ENCODE results near the gene AOPEP. TPM values are rescaled to one million over a fixed set of nuclear protein-coding genes. Genes with fewer than 3 reads are reported as not detected.
"Not testable (repeated sequence)": the region's sequence is repeated elsewhere in the genome, so short reads cannot be mapped to it uniquely, and the experiment has no call there.

Gene AOPEP
- total and polyA plus RNA-seq, 2 donors (not counting 1 experiment from before 2014, with no cell fraction given): 66.1 to 94.1 TPM

DNA sequence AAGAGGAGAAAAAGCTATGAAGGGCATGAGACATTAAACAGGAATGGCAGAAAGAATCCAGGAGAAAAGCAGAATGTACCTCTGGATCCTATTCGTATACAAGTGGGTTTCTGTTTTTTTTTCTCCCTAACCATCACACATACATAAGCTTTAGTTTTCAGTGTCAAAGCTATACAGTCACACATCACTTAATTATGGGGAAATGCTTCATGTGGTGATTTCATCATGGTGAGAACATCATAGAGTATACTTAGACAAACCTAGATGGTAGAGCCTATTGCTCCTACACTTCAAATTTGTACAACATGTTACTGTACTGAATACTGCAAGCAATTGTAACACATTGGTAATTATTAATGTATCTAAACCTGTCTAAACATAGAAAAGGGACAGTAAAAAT is 290.6 kb downstream of the AOPEP start:
- Histone ChIP-seq H3K9ac (ENCODE audit: insufficient read depth, low read length) (no peak overlapping the region), H3K36me3 (ENCODE audit: control insufficient read depth, insufficient read depth, low read length) (peaks cover 3% of the 10 kb centered on the region)
- peak; percentile 56 to 57 for DNase-seq (ENCODE audit: low read depth in 2 of 2)

GRCh38 chr9:95017661-95018060 is 291.2 kb downstream of the AOPEP start:
- peak overlapping the region; percentile 22 for H3K9ac ChIP-seq (ENCODE audit: insufficient read depth, low read length)
- no peaks in the 10 kb centered on the region for H3K27me3 ChIP-seq (ENCODE audit: control insufficient read depth, insufficient read depth, low read length)
- H2AFZ ChIP-seq (ENCODE audit: low read length): no peak overlapping the region
- no peak overlapping the region for H3K4me3 ChIP-seq (replicated peaks in 1 of 4; ENCODE audit: control extremely low read depth in 1 of 4, insufficient read depth in 1 of 4, low read depth in 3 of 4, low read length in 4 of 4)
- peaks cover 3% of the 10 kb centered on the region for H3K36me3 ChIP-seq (ENCODE audit: control insufficient read depth, insufficient read depth, low read length)
- H3K4me1 ChIP-seq (ENCODE audit: control insufficient read depth, extremely low read depth, insufficient read depth, low read length): peaks cover 20% of the 10 kb centered on the region
- peak in 1 of 2 donors; percentile 36 for DNase-seq (ENCODE audit: low read depth in 2 of 2)
- peaks cover 68% of the 10 kb centered on the region for H3K79me2 ChIP-seq (ENCODE audit: control insufficient read depth, insufficient read depth, low read length)
- no peaks in the 10 kb centered on the region for H4K20me1 ChIP-seq (ENCODE audit: control insufficient read depth, extremely low read depth, insufficient read depth, low read length)
- H3K27ac ChIP-seq (ENCODE audit: insufficient read depth, low read length): peak overlapping the region; percentile 81
- TF ChIP-seq, protein P1, sequence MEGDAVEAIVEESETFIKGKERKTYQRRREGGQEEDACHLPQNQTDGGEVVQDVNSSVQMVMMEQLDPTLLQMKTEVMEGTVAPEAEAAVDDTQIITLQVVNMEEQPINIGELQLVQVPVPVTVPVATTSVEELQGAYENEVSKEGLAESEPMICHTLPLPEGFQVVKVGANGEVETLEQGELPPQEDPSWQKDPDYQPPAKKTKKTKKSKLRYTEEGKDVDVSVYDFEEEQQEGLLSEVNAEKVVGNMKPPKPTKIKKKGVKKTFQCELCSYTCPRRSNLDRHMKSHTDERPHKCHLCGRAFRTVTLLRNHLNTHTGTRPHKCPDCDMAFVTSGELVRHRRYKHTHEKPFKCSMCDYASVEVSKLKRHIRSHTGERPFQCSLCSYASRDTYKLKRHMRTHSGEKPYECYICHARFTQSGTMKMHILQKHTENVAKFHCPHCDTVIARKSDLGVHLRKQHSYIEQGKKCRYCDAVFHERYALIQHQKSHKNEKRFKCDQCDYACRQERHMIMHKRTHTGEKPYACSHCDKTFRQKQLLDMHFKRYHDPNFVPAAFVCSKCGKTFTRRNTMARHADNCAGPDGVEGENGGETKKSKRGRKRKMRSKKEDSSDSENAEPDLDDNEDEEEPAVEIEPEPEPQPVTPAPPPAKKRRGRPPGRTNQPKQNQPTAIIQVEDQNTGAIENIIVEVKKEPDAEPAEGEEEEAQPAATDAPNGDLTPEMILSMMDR (conservative IDR thresholded peaks at IDR 0.05 in 1 of 2, IDR thresholded peaks at IDR 0.05 in 1 of 2; ENCODE audit: low read depth in 1 of 2, low read length in 2 of 2): no peak
- TF ChIP-seq EZH2 (IDR thresholded peaks at IDR 0.05; ENCODE audit: low read length, missing control alignments): no peak
- H3K4me2 ChIP-seq (ENCODE audit: extremely low read depth, insufficient read depth, low read length): no peak overlapping the region
- no peaks in the 10 kb centered on the region for H3K9me3 ChIP-seq (ENCODE audit: control insufficient read depth, insufficient read depth, low read depth, low read length)

More for the DNA sequence above, 290.6 kb downstream of the AOPEP start:
- Histone ChIP-seq H3K4me2 (ENCODE audit: extremely low read depth, insufficient read depth, low read length) (no peak overlapping the region), H2AFZ (ENCODE audit: low read length) (no peak overlapping the region), H3K9me3 (ENCODE audit: control insufficient read depth, insufficient read depth, low read depth, low read length) (no peaks in the 10 kb centered on the region), H4K20me1 (ENCODE audit: control insufficient read depth, extremely low read depth, insufficient read depth, low read length) (no peaks in the 10 kb centered on the region), H3K4me1 (ENCODE audit: control insufficient read depth, extremely low read depth, insufficient read depth, low read length) (peaks cover 19% of the 10 kb centered on the region), H3K4me3 (replicated peaks in 1 of 4; ENCODE audit: control extremely low read depth in 1 of 4, insufficient read depth in 1 of 4, low read depth in 3 of 4, low read length in 4 of 4) (no peak overlapping the region), H3K79me2 (ENCODE audit: control insufficient read depth, insufficient read depth, low read length) (peaks cover 71% of the 10 kb centered on the region), H3K27me3 (ENCODE audit: control insufficient read depth, insufficient read depth, low read length) (no peaks in the 10 kb centered on the region), H3K27ac (ENCODE audit: insufficient read depth, low read length) (peak overlapping the region; percentile 81)
- TF ChIP-seq, protein P1 (conservative IDR thresholded peaks at IDR 0.05 in 1 of 2, IDR thresholded peaks at IDR 0.05 in 1 of 2; ENCODE audit: low read depth in 1 of 2, low read length in 2 of 2): no peak
- TF ChIP-seq EZH2 (IDR thresholded peaks at IDR 0.05; ENCODE audit: low read length, missing control alignments): no peak

GRCh38 chr9:95018099-95018936 is 291.8 kb downstream of the AOPEP start:
- Histone ChIP-seq H3K9ac (ENCODE audit: insufficient read depth, low read length) (no peak overlapping the region), H3K27ac (ENCODE audit: insufficient read depth, low read length) (peak overlapping the region; percentile 81), H3K27me3 (ENCODE audit: control insufficient read depth, insufficient read depth, low read length) (no peaks in the 10 kb centered on the region), H3K4me1 (ENCODE audit: control insufficient read depth, extremely low read depth, insufficient read depth, low read length) (peaks cover 26% of the 10 kb centered on the region), H3K79me2 (ENCODE audit: control insufficient read depth, insufficient read depth, low read length) (peaks cover 69% of the 10 kb centered on the region), H3K4me2 (ENCODE audit: extremely low read depth, insufficient read depth, low read length) (peak overlapping the region; percentile 69), H3K36me3 (ENCODE audit: control insufficient read depth, insufficient read depth, low read length) (peaks cover 3% of the 10 kb centered on the region), H2AFZ (ENCODE audit: low read length) (no peak overlapping the region), H3K9me3 (ENCODE audit: control insufficient read depth, insufficient read depth, low read depth, low read length) (no peaks in the 10 kb centered on the region), H4K20me1 (ENCODE audit: control insufficient read depth, extremely low read depth, insufficient read depth, low read length) (no peaks in the 10 kb centered on the region), H3K4me3 (replicated peaks in 1 of 4; ENCODE audit: control extremely low read depth in 1 of 4, insufficient read depth in 1 of 4, low read depth in 3 of 4, low read length in 4 of 4) (peak overlapping the region in 2 of 4 experiments; percentile 8 to 17)
- DNase-seq (ENCODE audit: low read depth in 2 of 2): peak; percentile 92 to 97
- no peak for TF ChIP-seq EZH2 (IDR thresholded peaks at IDR 0.05; ENCODE audit: low read length, missing control alignments)
- TF ChIP-seq, protein P1 (conservative IDR thresholded peaks at IDR 0.05 in 1 of 2, IDR thresholded peaks at IDR 0.05 in 1 of 2; ENCODE audit: low read depth in 1 of 2, low read length in 2 of 2): no peak

DNA sequence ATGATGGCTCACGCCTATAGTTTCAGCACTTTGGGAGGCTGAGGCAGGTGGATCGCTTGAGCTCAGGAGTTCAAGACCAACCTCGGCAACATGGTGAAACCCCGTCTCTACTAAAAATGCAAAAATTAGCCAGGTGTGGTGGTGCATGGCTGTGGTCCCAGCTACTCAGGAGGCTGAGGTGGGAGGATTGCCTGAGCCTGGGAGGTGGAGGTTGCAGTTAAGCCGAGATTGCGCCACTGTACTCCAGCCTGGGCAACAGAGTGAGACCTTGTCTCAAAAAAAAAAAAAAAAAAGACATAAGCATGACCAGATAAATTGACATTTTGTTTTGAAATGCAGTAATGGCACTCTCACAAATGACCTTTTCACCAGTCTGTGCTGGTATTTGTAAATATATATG is 294.1 kb downstream of the AOPEP start:
- H3K9ac ChIP-seq (ENCODE audit: insufficient read depth, low read length); H3K27me3 ChIP-seq (ENCODE audit: control insufficient read depth, insufficient read depth, low read length); H3K36me3 ChIP-seq (ENCODE audit: control insufficient read depth, insufficient read depth, low read length); H4K20me1 ChIP-seq (ENCODE audit: control insufficient read depth, extremely low read depth, insufficient read depth, low read length); H3K9me3 ChIP-seq (ENCODE audit: control insufficient read depth, insufficient read depth, low read depth, low read length); H3K4me2 ChIP-seq (ENCODE audit: extremely low read depth, insufficient read depth, low read length); DNase-seq (ENCODE audit: low read depth in 2 of 2); H3K4me3 ChIP-seq (replicated peaks in 1 of 4; ENCODE audit: control extremely low read depth in 1 of 4, insufficient read depth in 1 of 4, low read depth in 3 of 4, low read length in 4 of 4); H3K27ac ChIP-seq (ENCODE audit: insufficient read depth, low read length); H2AFZ ChIP-seq (ENCODE audit: low read length): not testable (repeated sequence)
- H3K79me2 ChIP-seq (ENCODE audit: control insufficient read depth, insufficient read depth, low read length): peaks cover 66% of the 10 kb centered on the region
- peaks cover 43% of the 10 kb centered on the region for H3K4me1 ChIP-seq (ENCODE audit: control insufficient read depth, extremely low read depth, insufficient read depth, low read length)
